HK-2 (cell line): ENCODE data around the gene NAT8L.

Experiments used
- DNase-seq: peaks from one replicate; pipeline ENCODE4 v3.0.0-alpha.2; 2018; ENCODE audit not compliant: unreplicated experiment

Gene NAT8L

GRCh38 chr4:2075987-2076907 is 17.1 kb downstream of the NAT8L start:
- DNase-seq, result no peak

DNA sequence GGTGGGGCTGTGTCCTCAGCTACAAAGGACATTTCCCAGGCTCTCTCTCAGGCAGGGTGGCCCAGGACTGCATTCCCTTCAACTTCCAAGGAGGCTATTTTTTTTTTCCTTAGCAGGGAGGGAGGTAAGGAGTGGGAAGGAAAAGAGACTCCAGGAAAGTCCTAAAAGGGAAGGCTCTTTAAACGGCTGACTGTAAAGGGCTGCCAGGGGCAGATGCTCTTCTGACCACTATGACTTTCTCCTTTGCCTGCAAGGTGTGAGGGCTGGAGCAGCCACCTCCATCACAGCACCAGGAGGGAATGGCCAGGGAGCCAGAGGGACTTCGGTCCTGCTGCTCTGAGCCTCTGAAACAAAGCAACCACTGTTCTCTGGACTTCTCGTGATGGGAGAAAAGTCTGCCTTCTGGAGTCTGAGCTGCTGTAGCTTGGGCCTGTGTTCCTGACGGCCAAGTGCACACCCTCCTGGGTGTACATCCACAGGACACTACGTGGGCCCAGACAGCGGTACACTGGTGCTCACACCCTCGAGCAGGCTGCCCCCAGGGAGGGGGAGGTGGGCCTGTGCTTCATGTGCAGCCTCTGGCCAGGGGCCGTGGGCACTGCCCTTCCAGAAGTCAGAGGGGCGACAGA is 17.9 kb downstream of the NAT8L start:
- no peak for DNase-seq

- DNase-seq, result no peak
These were observed 18.7 kb downstream of the NAT8L start for GRCh38 chr4:2077537-2078460.

- no peak for DNase-seq
These were observed 19.5 kb downstream of the NAT8L start for GRCh38 chr4:2078584-2078983.

- no peak for DNase-seq
These were observed 19.9 kb downstream of the NAT8L start for GRCh38 chr4:2079006-2079405.

DNA sequence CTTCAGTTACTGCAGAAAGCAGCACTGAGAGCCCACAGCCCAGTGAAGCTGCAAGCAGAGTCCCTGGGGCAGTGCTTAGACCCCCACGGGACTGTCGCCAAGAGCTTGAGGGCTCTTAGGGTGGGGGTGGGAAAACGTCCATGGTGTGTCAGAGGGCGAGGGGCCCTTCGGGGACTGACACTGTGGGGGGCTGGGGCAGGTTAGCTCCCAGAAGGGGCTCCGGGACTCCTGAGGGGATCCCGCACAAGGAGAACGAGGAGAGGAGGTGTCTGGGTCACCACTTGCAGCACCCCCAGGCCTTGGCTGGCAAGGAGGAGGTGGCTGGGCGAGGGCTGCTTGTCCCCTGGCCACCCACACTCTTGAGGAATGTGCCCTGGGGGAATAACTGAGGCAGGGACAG is 20.8 kb downstream of the NAT8L start:
- no peak for DNase-seq

- no peak for DNase-seq
These were observed 21.5 kb downstream of the NAT8L start for GRCh38 chr4:2080429-2081300.

DNA sequence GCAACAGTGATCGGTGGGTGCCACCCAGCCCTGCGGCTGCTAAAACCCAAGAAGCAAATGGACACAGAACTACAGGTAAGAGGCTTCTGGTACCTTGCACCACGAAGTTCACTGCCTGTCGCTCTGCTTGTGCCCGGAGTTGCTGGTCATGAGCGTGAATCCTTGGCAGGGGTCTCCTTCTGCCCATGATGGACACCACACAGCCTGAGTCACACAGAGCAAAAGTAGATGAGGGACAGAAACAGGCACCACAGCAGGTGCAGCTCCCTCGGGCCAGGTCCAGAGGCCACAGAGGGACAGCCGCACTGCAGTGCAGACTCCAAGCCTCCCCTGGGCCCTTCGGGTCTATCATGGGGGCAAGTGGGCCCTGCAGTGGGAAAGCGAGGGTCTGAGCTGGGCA is 22.4 kb downstream of the NAT8L start:
- DNase-seq, result no peak

DNA sequence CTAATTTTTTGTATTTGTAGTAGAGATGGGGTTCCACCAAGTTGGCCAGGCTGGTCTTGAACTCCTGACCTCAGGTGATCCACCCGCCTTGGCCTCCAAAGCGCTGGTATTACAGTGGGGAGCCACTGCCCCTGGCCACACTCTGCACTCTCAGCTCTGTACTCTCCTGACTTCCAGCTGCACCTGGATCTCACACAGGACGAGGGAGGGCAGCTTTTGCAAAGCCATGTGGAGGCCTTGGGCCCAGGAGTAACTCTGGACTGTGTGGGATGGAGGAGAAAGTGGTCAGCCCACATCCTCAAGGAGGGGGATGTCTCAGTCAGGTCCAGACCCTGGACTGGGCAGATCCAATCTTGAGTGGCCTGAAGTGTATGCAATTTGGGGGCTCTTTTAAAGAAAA is 23.0 kb downstream of the NAT8L start:
- DNase-seq, result no peak

DNA sequence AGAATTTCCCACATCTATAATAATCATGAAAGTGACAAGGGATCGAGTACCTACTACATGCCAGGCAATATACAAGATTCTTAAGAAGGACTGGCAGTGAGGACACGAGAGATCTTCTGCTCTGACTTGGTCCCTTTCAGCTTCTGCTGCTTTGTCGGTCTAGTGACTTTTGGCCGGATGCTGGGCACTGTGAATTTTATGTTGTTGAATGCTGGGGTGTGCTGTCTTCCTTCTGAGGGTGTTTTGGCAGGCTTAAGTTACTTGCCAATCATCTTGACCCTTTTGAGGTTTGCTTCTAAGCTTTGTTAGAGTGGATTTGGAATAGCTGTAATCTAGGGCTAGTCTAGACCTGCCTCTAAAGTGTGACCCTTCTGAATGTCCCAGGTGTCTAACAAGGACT is 23.5 kb downstream of the NAT8L start:
- no peak for DNase-seq

GRCh38 chr4:2083116-2083825 is 24.1 kb downstream of the NAT8L start:
- no peak for DNase-seq

- DNase-seq, result no peak
These were observed 24.7 kb downstream of the NAT8L start for GRCh38 chr4:2083826-2084160.

- DNase-seq, result no peak
These were observed 25.2 kb downstream of the NAT8L start for GRCh38 chr4:2084316-2084715.

GRCh38 chr4:2085496-2085901 is 26.4 kb downstream of the NAT8L start:
- no peak for DNase-seq

- no peak for DNase-seq
These were observed 28.0 kb downstream of the NAT8L start for GRCh38 chr4:2087170-2087569.

DNA sequence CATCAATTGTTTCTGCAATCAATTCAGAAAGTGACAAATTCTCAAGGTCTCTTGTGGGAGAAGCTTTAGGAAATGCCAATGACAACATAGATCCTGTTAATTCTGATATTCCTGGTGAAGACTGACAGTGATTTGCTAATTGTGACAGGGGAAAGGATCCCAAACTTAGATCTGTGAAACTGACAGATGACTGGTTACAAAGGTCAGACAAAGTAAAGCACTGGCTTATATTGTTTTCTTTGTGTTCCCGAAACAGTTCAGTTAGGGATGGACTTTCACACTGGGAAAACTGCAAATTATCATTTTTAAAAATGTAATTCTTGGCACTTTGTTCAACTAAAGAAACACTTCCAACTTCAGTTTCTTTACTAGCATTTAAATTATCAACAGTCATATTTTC is 30.1 kb downstream of the NAT8L start:
- no peak for DNase-seq

GRCh38 chr4:2090642-2091041 is 31.5 kb downstream of the NAT8L start:
- DNase-seq, result no peak

DNA sequence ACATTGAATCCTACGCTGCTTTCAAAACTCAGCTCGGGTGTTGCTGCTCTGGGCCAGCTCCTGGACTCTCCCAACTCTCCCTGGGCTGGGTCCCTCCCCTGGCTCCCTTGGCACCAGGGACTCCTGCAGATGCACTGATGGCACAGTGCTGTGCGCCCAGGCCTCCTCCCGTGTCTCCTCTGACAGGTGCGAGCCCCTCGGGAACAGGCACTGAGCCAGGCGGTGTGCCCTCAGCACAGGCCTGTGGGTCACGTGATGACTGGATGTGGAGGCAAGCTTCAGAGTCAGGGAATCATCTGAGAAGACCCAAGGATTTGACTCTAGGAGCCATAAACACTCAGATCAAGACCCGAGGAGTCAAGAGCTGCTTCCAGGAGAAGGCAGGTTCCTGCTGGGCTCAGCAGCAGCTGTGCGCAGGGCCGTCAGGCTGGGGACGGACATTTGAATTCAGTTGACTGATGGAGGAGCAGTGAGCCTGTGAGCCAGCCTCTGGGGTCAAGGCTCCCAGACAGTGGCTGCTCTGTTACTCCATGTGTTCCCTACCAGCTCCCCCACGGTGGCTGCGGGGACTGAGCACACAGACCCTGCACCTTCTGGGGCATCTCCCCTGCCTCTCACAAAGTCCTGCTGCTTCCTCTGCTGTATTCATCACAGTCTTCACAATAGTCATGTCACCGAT is 33.0 kb downstream of the NAT8L start:
- DNase-seq, result no peak

- no peak for DNase-seq
These were observed 33.5 kb downstream of the NAT8L start for GRCh38 chr4:2092669-2093053.

DNA sequence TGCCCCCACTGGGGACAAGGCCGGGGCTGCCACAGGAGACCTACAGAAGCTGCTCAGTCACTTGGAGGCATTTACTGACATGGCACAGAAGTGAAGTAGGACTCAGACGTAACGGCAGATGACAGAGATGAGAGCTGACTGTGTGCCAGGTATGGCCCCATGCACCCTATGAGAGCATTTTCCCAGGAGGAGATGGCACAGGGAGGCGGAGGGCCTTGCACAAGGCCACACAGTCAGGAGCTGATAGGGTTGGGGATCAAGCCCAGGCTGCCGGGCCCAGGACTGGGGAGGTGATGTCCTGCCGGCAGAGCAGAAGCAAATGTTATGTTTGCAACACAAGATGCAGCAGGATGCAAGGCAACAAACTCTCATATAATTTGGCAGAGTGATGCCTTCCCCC is 34.1 kb downstream of the NAT8L start:
- DNase-seq, result no peak
